Osteocyte (in vitro differentiated cells): Measurements from ENCODE around the gene COL24A1. TPM values are rescaled to one million over a fixed set of nuclear protein-coding genes. Genes with fewer than 3 reads are reported as not detected.

Experiments used
- DNase-seq: peaks from one replicate; pipeline ENCODE4 v3.0.0; 2021; ENCODE audit warnings: mixed read lengths; ENCODE audit not compliant: unreplicated experiment; ENCODE audit errors: extremely low spot score
- H3K27ac Mint-ChIP-seq: one replicate; pipeline ENCODE4 v1.8.0; 2021; ENCODE audit warnings: mild to moderate bottlenecking, mixed read lengths; ENCODE audit not compliant: unreplicated experiment
- H3K27me3 Mint-ChIP-seq: one replicate; pipeline ENCODE4 v1.8.0; 2021; ENCODE audit warnings: mixed read lengths; ENCODE audit not compliant: unreplicated experiment
- H3K36me3 Mint-ChIP-seq: one replicate; pipeline ENCODE4 v1.8.0; 2021; ENCODE audit warnings: mixed read lengths; ENCODE audit not compliant: unreplicated experiment
- H3K4me1 Mint-ChIP-seq: one replicate; pipeline ENCODE4 v1.8.0; 2021; ENCODE audit warnings: mixed read lengths; ENCODE audit not compliant: unreplicated experiment
- H3K4me3 Mint-ChIP-seq: one replicate; pipeline ENCODE4 v1.8.0; 2021; ENCODE audit warnings: mild to moderate bottlenecking, moderate library complexity, mixed read lengths; ENCODE audit not compliant: unreplicated experiment
- H3K9me3 Mint-ChIP-seq: one replicate; pipeline ENCODE4 v1.8.0; 2021; ENCODE audit warnings: mixed read lengths; ENCODE audit not compliant: unreplicated experiment
- CTCF ChIP-seq: fragments of 200-600 bp; sonication (generic); IDR thresholded peaks from 2 replicates; pipeline ENCODE4 v1.5.0; 2021; ENCODE audit warnings: antibody characterized with exemption, mild to moderate bottlenecking, moderate library complexity
- total RNA-seq: library from RNA; stranded (reverse); gene quantifications from 2 replicates; pipeline ENCODE4 v1.2.1, GENCODE V29; 2021

Gene COL24A1
- total RNA-seq, 1 donor from 2014 or later: 0.46 TPM

GRCh38 chr1:85708829-85709227, 447.7 kb downstream of the COL24A1 start:
- no peak for TF ChIP-seq CTCF
- no peak overlapping the region for H3K4me3 Mint-ChIP-seq

GRCh38 chr1:85707990-85708828, 448.4 kb downstream of the COL24A1 start, which contains the start of gene ZNHIT6:
ZNHIT6 (minus strand) TSS chr1:85708433; CDS start chr1:85708284, 149 bp downstream.
- H3K36me3 Mint-ChIP-seq: peaks cover 23% of the 10 kb centered on the region
- no peaks in the 10 kb centered on the region for H3K27me3 Mint-ChIP-seq
- H3K4me1 Mint-ChIP-seq: peaks cover 10% of the 10 kb centered on the region
- H3K27ac Mint-ChIP-seq: no peak within 1 kb of the TSS
- peak; percentile 95 for DNase-seq
- no peak within 1 kb of the TSS for H3K4me3 Mint-ChIP-seq
- H3K9me3 Mint-ChIP-seq: no peaks in the 10 kb centered on the region
- peak; percentile 48 for TF ChIP-seq CTCF

More at GRCh38 chr1:85708829-85709227, 447.7 kb downstream of the COL24A1 start:
- H3K36me3 Mint-ChIP-seq: peaks cover 18% of the 10 kb centered on the region
- H3K4me1 Mint-ChIP-seq: peaks cover 8% of the 10 kb centered on the region
- peaks cover 3% of the 10 kb centered on the region for H3K9me3 Mint-ChIP-seq
- no peaks in the 10 kb centered on the region for H3K27me3 Mint-ChIP-seq
- DNase-seq: no peak
- H3K27ac Mint-ChIP-seq: no peak overlapping the region

- no peak for TF ChIP-seq CTCF
- no peak overlapping the region for H3K27ac Mint-ChIP-seq
These were observed 449.1 kb downstream of the COL24A1 start for GRCh38 chr1:85707267-85707989.

GRCh38 chr1:85705940-85706339, 450.6 kb downstream of the COL24A1 start:
- Mint-ChIP-seq H3K4me3 (no peak overlapping the region), H3K9me3 (no peaks in the 10 kb centered on the region), H3K36me3 (peaks cover 34% of the 10 kb centered on the region), H3K4me1 (peaks cover 10% of the 10 kb centered on the region), H3K27ac (no peak overlapping the region), H3K27me3 (no peaks in the 10 kb centered on the region)
- no peak for TF ChIP-seq CTCF
- no peak for DNase-seq

More at GRCh38 chr1:85707267-85707989, 449.1 kb downstream of the COL24A1 start:
- Mint-ChIP-seq H3K4me3 (no peak overlapping the region), H3K9me3 (no peaks in the 10 kb centered on the region), H3K27me3 (no peaks in the 10 kb centered on the region), H3K4me1 (peaks cover 10% of the 10 kb centered on the region), H3K36me3 (peaks cover 26% of the 10 kb centered on the region)
- DNase-seq: no peak

- H3K27ac Mint-ChIP-seq: no peak overlapping the region
- no peaks in the 10 kb centered on the region for H3K9me3 Mint-ChIP-seq
- H3K27me3 Mint-ChIP-seq: no peaks in the 10 kb centered on the region
- no peak for TF ChIP-seq CTCF
- no peak overlapping the region for H3K4me3 Mint-ChIP-seq
- H3K4me1 Mint-ChIP-seq: peaks cover 8% of the 10 kb centered on the region
- H3K36me3 Mint-ChIP-seq: peaks cover 50% of the 10 kb centered on the region
- no peak for DNase-seq
These were observed 456.1 kb downstream of the COL24A1 start for GRCh38 chr1:85700422-85700821.
